GM21717 (cell line): ENCODE results near the gene SHROOM3.
"Not testable (repeated sequence)": the region's sequence is repeated elsewhere in the genome, so short reads cannot be mapped to it uniquely, and the experiment has no call there.

Experiments
- ATAC-seq: cut with Tn5 transposase; IDR thresholded peaks from one replicate; pipeline ENCODE4 v1.9.1; 2021; ENCODE audit warnings: mild to moderate bottlenecking, moderate library complexity; ENCODE audit not compliant: unreplicated experiment

SHROOM3 gene

DNA sequence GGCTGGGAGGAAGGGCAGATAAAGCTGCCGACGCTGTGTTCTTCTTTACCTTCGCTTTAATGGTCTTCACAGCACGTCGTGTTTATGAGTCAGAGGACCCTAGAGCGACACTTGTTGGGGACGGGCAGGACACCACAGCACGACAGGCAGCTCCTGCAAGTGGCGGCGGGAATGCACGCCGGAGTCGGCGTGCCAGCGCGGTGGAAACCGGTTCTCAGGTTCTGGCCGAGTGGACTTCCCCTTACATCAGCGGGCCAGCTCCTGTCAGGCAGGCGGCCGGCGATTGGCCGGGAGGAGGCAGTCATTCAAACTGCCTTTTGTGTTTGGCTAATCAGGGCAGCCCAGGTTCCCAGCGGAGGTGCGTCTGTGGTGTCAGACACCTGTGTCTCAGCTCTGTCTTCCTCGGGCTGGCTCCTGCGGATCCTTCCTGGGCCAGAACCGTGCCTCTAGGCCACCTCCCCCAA, 150.9 kb downstream of the SHROOM3 start:
- no peak for ATAC-seq

DNA sequence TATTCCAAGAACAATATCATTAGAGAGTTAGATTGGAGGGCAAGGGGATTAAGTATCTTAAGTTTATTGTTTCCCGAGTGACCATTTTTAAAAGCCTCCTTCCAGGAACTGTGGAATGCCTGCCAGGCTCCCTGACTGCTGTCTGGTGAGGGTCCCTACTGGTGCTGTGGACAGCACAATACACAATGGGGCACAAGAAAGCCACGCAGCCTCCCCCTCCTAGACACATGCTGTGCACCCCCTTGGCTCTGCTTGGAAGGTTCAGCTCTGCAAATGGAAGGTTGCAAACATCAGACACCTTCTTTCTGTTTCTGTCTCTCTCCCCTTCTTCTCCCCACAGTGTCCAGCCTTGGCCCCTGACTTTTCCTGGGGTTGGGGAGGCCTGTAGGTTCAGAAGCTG, 153.2 kb downstream of the SHROOM3 start:
- no peak for ATAC-seq

GRCh38 chr4:76589402-76589801, 154.4 kb downstream of the SHROOM3 start:
- no peak for ATAC-seq

DNA sequence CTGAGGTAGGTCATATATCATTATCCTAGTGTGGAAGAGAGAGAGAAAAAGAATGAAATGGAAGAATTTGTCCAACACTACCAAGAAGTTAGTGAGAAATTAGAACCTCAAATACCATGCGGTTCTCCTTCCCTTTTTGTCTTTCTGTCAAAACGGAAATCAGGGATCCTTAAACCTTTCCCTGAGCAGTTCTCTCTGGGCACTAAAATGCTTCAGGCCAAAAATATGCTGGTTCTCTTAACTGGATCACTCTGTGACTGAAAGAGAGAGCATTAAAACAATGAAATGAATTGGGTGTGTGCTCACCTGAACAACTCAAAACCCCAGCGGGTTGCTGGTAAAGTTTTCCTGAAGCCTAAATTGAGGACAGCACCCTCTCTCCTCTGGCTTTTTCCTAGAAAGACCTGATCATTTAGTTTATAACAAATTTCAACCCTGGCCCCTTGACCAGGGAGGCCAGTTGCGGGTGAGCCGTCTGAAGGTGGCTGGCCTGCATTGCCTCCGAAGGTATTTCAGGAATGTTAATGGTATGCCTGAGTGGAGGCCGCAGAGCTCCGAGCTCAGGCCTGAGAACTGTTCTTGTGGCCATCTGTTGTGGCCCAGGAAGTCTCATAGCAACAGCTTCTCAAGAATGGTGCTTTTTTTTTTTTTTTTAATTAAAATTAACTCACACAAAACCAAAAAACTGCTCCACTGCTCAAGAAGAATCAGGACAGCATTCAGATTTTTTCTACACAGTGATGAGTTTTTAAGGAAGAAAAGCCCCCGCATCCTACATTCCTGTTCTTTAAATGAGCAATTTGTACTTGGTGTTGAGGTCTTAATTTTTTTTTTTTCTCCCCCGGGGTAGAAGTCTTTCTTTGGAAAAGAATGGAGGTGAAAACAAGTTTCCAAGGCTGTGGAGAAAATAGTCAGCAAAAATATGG, 155.1 kb downstream of the SHROOM3 start:
- no peak for ATAC-seq

GRCh38 chr4:76590798-76591281, 155.8 kb downstream of the SHROOM3 start:
- ATAC-seq: no peak

- no peak for ATAC-seq
Measured at GRCh38 chr4:76591992-76592391, 157.0 kb downstream of the SHROOM3 start.

GRCh38 chr4:76592460-76592859, 157.4 kb downstream of the SHROOM3 start:
- ATAC-seq: no peak

- no peak for ATAC-seq
Measured at GRCh38 chr4:76594173-76594572, 159.1 kb downstream of the SHROOM3 start.

DNA sequence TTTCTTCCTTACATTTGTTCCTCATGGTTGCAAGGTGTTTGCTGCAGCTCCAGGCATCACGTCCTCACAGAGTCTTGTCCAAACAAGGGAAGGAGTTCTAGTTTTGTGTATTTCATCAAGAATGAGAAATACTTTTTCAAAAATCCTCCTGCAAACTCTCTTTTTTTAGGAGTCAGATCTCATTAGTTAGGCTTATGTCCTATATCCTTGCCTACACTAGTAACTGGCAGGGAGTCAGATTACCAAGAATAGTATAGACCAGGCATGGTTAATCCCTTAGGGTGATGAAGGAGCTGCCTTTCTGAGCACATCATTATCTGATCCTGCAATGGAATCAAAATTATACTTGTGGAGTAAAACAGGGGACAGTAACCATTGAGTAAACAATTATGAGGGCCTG, 160.4 kb downstream of the SHROOM3 start:
- ATAC-seq: no peak

GRCh38 chr4:76596713-76597112, 161.7 kb downstream of the SHROOM3 start:
- ATAC-seq: no peak

- no peak for ATAC-seq
Measured at GRCh38 chr4:76597423-76597979, 162.5 kb downstream of the SHROOM3 start.

GRCh38 chr4:76600447-76600846, 165.4 kb downstream of the SHROOM3 start:
- no peak for ATAC-seq

- ATAC-seq: no peak
Measured at GRCh38 chr4:76601791-76602190, 166.8 kb downstream of the SHROOM3 start.

- no peak for ATAC-seq
Measured at GRCh38 chr4:76605099-76605563, 170.1 kb downstream of the SHROOM3 start.

GRCh38 chr4:76606645-76607265, 171.7 kb downstream of the SHROOM3 start:
- no peak for ATAC-seq

DNA sequence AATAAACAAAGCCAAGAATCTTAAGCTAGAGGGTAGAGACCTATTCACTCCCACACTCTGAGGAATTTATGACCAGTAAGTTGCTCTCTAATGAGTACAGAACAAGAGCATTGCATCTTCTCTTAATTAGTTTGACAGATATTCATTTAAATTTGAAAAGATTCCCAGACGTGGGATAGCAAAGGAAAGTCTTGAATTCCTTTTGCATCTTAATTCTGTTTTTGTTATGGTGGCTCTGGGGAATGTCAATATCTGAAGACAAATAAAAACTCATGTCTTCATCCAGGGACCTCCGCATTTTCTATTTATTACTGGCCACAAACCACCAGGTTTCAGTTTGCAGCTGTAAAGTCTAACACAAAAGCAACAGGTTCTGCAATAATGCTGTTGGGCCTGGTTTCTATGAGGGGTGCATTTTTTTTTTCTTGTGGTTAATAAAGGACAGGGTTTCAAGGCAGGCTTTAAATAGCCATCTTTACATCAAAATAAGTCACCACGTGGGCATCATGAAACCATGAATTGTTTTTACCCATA, 172.3 kb downstream of the SHROOM3 start:
- peak; percentile 95 for ATAC-seq

DNA sequence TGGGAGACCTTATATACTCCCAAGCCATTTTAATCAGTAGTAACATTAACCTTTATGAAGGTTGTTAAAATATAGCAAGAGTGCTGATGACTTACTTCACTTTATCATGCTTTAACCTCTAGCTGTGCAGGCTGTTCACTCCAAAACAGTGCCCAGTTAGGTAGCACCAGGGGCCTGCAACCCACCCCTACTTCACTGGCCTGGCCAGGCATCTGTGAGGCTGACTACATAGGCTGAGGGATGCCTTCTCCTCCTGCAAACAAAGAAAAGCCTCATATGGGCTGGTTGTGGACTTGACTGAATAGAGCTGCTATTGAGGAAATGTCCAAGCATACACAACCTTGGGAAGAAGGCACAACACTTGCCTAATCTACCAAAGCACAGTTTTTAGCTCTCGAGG, 172.8 kb downstream of the SHROOM3 start:
- peak; percentile 21 for ATAC-seq

GRCh38 chr4:76608549-76608948, 173.5 kb downstream of the SHROOM3 start:
- ATAC-seq: not testable (repeated sequence)

DNA sequence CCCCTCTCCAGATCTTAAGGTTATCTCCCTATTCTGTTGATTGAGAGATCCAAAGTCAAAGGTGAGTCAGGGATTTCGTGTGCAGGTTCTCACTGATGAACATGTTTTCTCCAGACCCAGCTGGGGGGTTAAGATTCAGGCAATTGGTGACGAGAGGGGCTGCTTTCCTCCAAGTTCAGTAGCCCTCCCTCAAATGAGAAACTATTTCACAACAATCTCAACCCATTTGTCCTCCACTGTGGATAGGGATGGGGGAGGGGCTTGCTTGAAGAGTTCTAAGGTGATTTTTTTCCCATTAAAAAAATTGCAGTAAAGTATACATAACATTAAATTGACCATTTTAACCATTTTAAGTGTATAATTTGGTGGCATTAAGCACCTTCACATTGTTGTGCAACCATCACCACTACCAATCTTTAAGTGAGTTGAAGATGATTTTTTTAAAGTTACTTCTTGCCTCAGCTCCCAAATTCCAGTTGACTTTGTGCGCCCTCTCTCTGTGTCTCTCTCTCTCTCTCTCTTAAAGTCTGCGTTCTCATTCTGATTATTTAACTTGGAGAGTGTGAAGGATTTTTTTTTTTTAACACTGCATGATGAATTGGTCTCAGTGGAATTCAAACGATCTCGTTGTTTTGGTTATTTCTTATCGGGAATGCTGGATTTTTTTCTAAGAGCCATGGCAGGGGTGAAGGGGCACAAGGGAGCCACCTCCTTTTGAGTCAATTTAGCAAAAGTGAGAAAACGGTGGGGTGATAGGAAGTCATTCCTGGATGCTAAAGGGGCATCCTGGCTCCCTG, 175.9 kb downstream of the SHROOM3 start:
- no peak for ATAC-seq

DNA sequence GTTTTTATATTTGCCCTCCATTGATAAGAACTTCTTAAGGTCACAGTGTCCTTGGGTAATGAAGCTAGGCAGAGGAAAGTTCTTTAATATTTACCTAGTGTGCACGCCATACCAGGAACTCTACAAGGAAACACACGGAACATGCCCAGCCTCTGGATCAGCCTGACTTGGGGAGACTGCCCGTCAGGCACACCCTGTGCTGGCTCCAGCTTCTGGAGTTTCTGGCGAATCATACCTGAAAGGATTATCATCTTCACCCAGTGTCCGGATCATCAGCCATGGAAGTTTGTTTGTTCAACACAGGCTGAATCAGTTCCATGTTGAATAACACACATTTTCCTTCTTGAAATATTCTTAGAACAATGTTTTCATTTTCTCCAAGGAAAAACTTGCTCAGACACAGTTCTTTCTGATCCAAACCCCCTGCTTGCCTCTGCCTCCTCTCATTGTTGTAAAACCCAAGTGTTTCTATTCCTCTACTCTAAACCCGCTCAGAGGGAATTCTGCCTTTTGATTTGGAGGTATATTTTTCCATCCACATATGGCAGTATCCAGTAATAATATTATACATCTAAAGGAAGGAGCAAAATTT, 176.7 kb downstream of the SHROOM3 start:
- ATAC-seq: no peak
